G401 (cell line): ENCODE measurements around the gene PNLIP. TPM values are rescaled to one million over a fixed set of nuclear protein-coding genes. Genes with fewer than 3 reads are reported as not detected.

Experiments
- DNase-seq: peaks from one replicate; pipeline ENCODE4 v3.0.0-alpha.2; 2015; ENCODE audit warnings: low spot score
- in situ Hi-C: cut with HindIII; loops from 2 replicates; pipeline ENCODE4 v1.10.0; 2016; ENCODE audit warnings: low sequenced_read_pairs, mixed read lengths
- total RNA-seq: library from RNA; depleted of rRNA; stranded (reverse); fragments of >200 nt; shearing (Covaris generic); gene quantifications from 2 replicates; pipeline ENCODE4 v1.2.3, GENCODE V29; 2014; rRNA removed

PNLIP gene
- total RNA-seq: not detected in 2 replicates

- DNase-seq: no peak
- in situ Hi-C loops: no loop called here
Observed at GRCh38 chr10:116545756-116546155, at the start of gene PNLIP. TSS of gene PNLIP (plus strand) at chr10:116545931. CDS start at chr10:116546093, 162 bp downstream.

- no peak for DNase-seq
- in situ Hi-C loops: no loop called here
Observed at GRCh38 chr10:116504786-116505185, 40.9 kb upstream of the PNLIP start.

GRCh38 chr10:116510565-116510964 is 35.2 kb upstream of the PNLIP start:
- in situ Hi-C loops: no loop called here
- no peak for DNase-seq

GRCh38 chr10:116511365-116511764 is 34.4 kb upstream of the PNLIP start:
- DNase-seq: no peak
- in situ Hi-C loops: no loop called here

GRCh38 chr10:116521424-116522290 is 24.1 kb upstream of the PNLIP start:
- in situ Hi-C loops: no loop called here
- peak; percentile 19 for DNase-seq

- in situ Hi-C loops: no loop called here
- DNase-seq: no peak
Observed at GRCh38 chr10:116522803-116523381, 22.8 kb upstream of the PNLIP start.

GRCh38 chr10:116524736-116525135 is 21.0 kb upstream of the PNLIP start:
- no peak for DNase-seq
- in situ Hi-C loops: no loop called here

- DNase-seq: no peak
- in situ Hi-C loops: no loop called here
Observed at GRCh38 chr10:116526219-116526618, 19.5 kb upstream of the PNLIP start.

- in situ Hi-C loops: no loop called here
- no peak for DNase-seq
Observed at GRCh38 chr10:116536810-116537209, 8.9 kb upstream of the PNLIP start.

GRCh38 chr10:116538456-116538855 is 7.3 kb upstream of the PNLIP start:
- in situ Hi-C loops: no loop called here
- DNase-seq: no peak

GRCh38 chr10:116538992-116539391 is 6.7 kb upstream of the PNLIP start:
- no peak for DNase-seq
- in situ Hi-C loops: no loop called here

- DNase-seq: no peak
- in situ Hi-C loops: no loop called here
Observed at GRCh38 chr10:116540814-116541213, 4.9 kb upstream of the PNLIP start.

- in situ Hi-C loops: no loop called here
- DNase-seq: no peak
Observed at GRCh38 chr10:116542007-116542677, 3.6 kb upstream of the PNLIP start.

GRCh38 chr10:116545122-116545521 is 609 bp upstream of the PNLIP start:
- no peak for DNase-seq
- in situ Hi-C loops: no loop called here

- in situ Hi-C loops: no loop called here
- DNase-seq: no peak
Observed at GRCh38 chr10:116548301-116548700, 2.6 kb downstream of the PNLIP start.

GRCh38 chr10:116553378-116553980 is 7.7 kb downstream of the PNLIP start:
- DNase-seq: no peak
- in situ Hi-C loops: no loop called here

- DNase-seq: no peak
- in situ Hi-C loops: no loop called here
Observed at GRCh38 chr10:116554628-116555027, 8.9 kb downstream of the PNLIP start.

- no peak for DNase-seq
- in situ Hi-C loops: no loop called here
Observed at GRCh38 chr10:116555880-116556279, 10.1 kb downstream of the PNLIP start.

GRCh38 chr10:116557305-116557880 is 11.7 kb downstream of the PNLIP start:
- DNase-seq: no peak
- in situ Hi-C loops: no loop called here
